ENCODE measurements around the gene TMEM91. TPM values are rescaled to one million over a fixed set of nuclear protein-coding genes. Genes with fewer than 3 reads are reported as not detected.
A peak's percentile ranks its signal among the peaks of the same experiment; 100 is the strongest.

The TMEM91 gene
- total and polyA plus RNA-seq, 2 of the 13 experiments (the other 11 are each of a cell fraction or from before 2014, with no cell fraction given) = 6.3 to 10.3 TPM

- FAIRE-seq = no peak
- in situ Hi-C loops (cut with HindIII; ENCODE audit: extremely low pct_ligation_motif_present, low pct_unique_long_range_greater_than_20kb) (loop anchor here (5.0 kb wide), 1 partner anchor 41 kb away; the partner anchor contains the start of gene CCDC97), intact Hi-C loops (cut with micrococcal nuclease; ENCODE audit: unreplicated experiment) (loop anchor here (2.0 kb wide), 1 partner anchor 29 kb away; no protein-coding TSS in a partner anchor)
- peak within 1 kb of the TSS; percentile 82 for H3K9ac ChIP-seq (ENCODE audit: insufficient read depth, low read depth, low read length)
- peak; percentile 69 for ATAC-seq
- TSS peak; percentile 86 for BruUV-seq (replicated peaks)
- H3K4me1 ChIP-seq (ENCODE audit: insufficient read depth, low read length) = peaks cover 32% of the 10 kb centered on the region
- H4K20me1 ChIP-seq (ENCODE audit: insufficient read depth, low read length) = peaks cover 12% of the 10 kb centered on the region; the same call in 1 of the 2 replicates
- peaks cover 3 to 6% of the 10 kb centered on the region in 2 experiments; a peak in 2 of 5 replicates for H3K36me3 ChIP-seq (replicated peaks in 1 of 2; ENCODE audit: control insufficient read depth in 1 of 2, insufficient read depth in 2 of 2, low read length in 2 of 2)
- under 1% methylated on average over 17 of the region's 78 CpGs for WGBS (ENCODE audit: low lambda C conversion rate)
- H3K4me2 ChIP-seq (ENCODE audit: low read depth, low read length) = peak within 1 kb of the TSS; percentile 80
- ChIA-PET CTCF (ENCODE audit: low intra/inter-chr PET ratio, low total read pairs) (interaction anchor here (2.3 kb wide), 1 partner anchor 32 kb away, joined by 12 read pairs; no protein-coding TSS in a partner anchor), POLR2A (interaction anchor here (1.2 to 3.1 kb wide), 7 partner anchors 10 to 90 kb away, joined by 3 to 73 read pairs (median 14); partner anchors contain the start of genes B3GNT8, B9D2, CCDC97 and DMAC2)
- no peak within 1 kb of the TSS for H2AFZ ChIP-seq (ENCODE audit: low read length)
- H3K4me3 ChIP-seq (replicated peaks in 1 of 3; ENCODE audit: insufficient read depth in 1 of 3, low read depth in 2 of 3, low read length in 3 of 3) = peak within 1 kb of the TSS; percentile 90 to 95 (median 95)
- H3K27ac ChIP-seq (ENCODE audit: extremely low read length, insufficient read depth, low read length) = peak within 1 kb of the TSS; percentile 60
- peak; percentile 70 for DNase-seq (ENCODE audit: low spot score)
- no peaks in the 10 kb centered on the region for H3K9me3 ChIP-seq (ENCODE audit: low read length)
- H3K79me2 ChIP-seq (ENCODE audit: insufficient read depth, low read length) = peaks cover 29% of the 10 kb centered on the region
- no peaks in the 10 kb centered on the region; a peak in 2 of 5 replicates for H3K27me3 ChIP-seq (ENCODE audit: control insufficient read depth in 1 of 2, insufficient read depth in 2 of 2, low read length in 2 of 2)
- TF ChIP-seq ZNF451 (CRISPR knock-in tag; IDR thresholded peaks at IDR 0.05) (0 out of 2 replicates have a peak, but pooled peaks have one; percentile 39), GLI4 (CRISPR knock-in tag; IDR thresholded peaks at IDR 0.05; ENCODE audit: borderline replicate concordance) (no peak), JUNB (CRISPR knock-in tag; IDR thresholded peaks at IDR 0.05; ENCODE audit: borderline replicate concordance) (no peak), HOXA7 (CRISPR knock-in tag; IDR thresholded peaks at IDR 0.05) (0 out of 2 replicates have a peak, but pooled peaks have one; percentile 36), NFKBIZ (CRISPR knock-in tag; IDR thresholded peaks at IDR 0.05) (no peak), ZNF124 (CRISPR knock-in tag; IDR thresholded peaks at IDR 0.05) (no peak), ZNF572 (CRISPR knock-in tag; IDR thresholded peaks at IDR 0.05) (no peak), POLR2G (IDR thresholded peaks at IDR 0.05; ENCODE audit: low read depth, low read length) (peak; percentile 73), ERF (CRISPR knock-in tag; IDR thresholded peaks at IDR 0.05) (peak; percentile 46; the same call in 1 of the 2 replicates), SP5 (CRISPR knock-in tag; IDR thresholded peaks at IDR 0.05; ENCODE audit: borderline replicate concordance, low read depth) (peak; percentile 93), PAXIP1 (CRISPR knock-in tag; conservative IDR thresholded peaks at IDR 0.05) (peak; percentile 50; the same call in 1 of the 2 replicates), STAG1 (CRISPR knock-in tag; IDR thresholded peaks at IDR 0.05) (peak; percentile 50), ZNF501 (CRISPR knock-in tag; IDR thresholded peaks at IDR 0.05) (no peak), CHD2 (IDR thresholded peaks at IDR 0.05; ENCODE audit: low read depth, low read length) (peak; percentile 71; the same call in 1 of the 2 replicates), SMAD1 (CRISPR knock-in tag; IDR thresholded peaks at IDR 0.05; ENCODE audit: borderline replicate concordance, low read depth) (no peak), TEAD3 (CRISPR knock-in tag; optimal IDR thresholded peaks at IDR 0.05; ENCODE audit: borderline replicate concordance) (no peak), TARDBP (CRISPR knock-in tag; IDR thresholded peaks at IDR 0.05) (peak; percentile 54; the same call in 1 of the 2 replicates)
- TF ChIP-seq, protein P1, sequence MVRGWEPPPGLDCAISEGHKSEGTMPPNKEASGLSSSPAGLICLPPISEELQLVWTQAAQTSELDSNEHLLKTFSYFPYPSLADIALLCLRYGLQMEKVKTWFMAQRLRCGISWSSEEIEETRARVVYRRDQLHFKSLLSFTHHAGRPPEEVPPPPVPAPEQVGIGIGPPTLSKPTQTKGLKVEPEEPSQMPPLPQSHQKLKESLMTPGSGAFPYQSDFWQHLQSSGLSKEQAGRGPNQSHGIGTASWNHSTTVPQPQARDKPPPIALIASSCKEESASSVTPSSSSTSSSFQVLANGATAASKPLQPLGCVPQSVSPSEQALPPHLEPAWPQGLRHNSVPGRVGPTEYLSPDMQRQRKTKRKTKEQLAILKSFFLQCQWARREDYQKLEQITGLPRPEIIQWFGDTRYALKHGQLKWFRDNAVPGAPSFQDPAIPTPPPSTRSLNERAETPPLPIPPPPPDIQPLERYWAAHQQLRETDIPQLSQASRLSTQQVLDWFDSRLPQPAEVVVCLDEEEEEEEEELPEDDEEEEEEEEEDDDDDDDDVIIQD (CRISPR knock-in tag; IDR thresholded peaks at IDR 0.05; ENCODE audit: low read depth) = no peak
These were observed 22.6 kb upstream of the TMEM91 start, which contains the start of gene TGFB1 for GRCh38 chr19:41353466-41354342. Gene TGFB1 (minus strand): TSS chr19:41353922. CDS start chr19:41353044, 878 bp downstream.

Data from HepG2 (cell line).